SK-MEL-5 (cell line): ENCODE measurements around the gene GPR83. TPM values are rescaled to one million over a fixed set of nuclear protein-coding genes. Genes with fewer than 3 reads are reported as not detected.

Source experiments
- total RNA-seq: library from RNA; depleted of rRNA; stranded (reverse); fragments of >200 nt; shearing (Covaris generic); gene quantifications from 2 replicates; pipeline ENCODE4 v1.2.3, GENCODE V29; 2014; rRNA removed

Gene GPR83
- total RNA-seq, 1 experiment from 2014 or later: not detected

Other genes starting within 250 kb of the GPR83 start
- not detected in 2 replicates for gene IZUMO1R, start 96.8 kb downstream of the GPR83 start, total RNA-seq
- 16.0 and 18.4 TPM in 2 replicates for gene MRE11, start 92.4 kb upstream of the GPR83 start, total RNA-seq
- 19.7 and 22.1 TPM in 2 replicates for gene ANKRD49, start 92.6 kb upstream of the GPR83 start, total RNA-seq
- gene C11orf97, start 111.0 kb upstream of the GPR83 start, total RNA-seq: not detected in 2 replicates
- gene FUT4, start 142.5 kb upstream of the GPR83 start, total RNA-seq: 0.58 and 0.67 TPM in 2 replicates
- 0.16 TPM in 1 of 2 replicates, not detected in the other for gene PIWIL4, start 165.9 kb upstream of the GPR83 start, total RNA-seq